ENCODE data around the gene KRT86.
"Not testable (repeated sequence)": the region's sequence is repeated elsewhere in the genome, so short reads cannot be mapped to it uniquely, and the experiment has no call there.

DNA sequence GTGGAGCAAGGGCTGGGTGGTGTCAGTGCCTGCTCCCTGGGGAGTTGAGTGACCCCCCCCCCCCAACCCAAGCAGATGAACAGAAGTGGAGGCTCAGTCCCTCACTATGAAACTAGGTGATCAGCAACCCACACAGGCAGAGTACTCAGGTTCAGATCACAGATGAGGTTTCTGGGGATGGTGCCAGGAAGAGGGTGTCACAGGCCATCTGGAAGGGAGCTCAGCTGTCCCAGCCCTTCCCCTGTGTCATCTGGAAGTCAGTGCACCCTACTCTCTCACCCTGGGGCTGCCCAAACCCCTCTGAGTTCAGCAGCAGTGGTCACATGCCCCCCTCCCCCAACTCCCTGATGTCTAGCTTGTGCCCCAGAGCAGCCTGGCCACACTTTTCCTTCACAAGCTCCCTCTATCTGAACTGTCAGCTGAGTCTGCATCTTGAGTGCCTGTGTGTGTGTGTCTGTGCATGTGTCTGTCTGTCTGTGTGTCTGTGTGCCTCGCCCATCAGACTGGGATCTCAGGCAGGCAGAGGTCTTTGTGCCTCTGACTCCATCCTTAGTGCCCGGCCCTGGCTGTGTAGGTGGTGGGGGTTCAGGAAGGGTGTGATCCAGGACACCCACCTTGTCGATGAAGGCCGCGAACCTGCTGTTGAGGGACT is 16.2 kb downstream of the KRT86 start:
- TF ChIP-seq, protein P1, sequence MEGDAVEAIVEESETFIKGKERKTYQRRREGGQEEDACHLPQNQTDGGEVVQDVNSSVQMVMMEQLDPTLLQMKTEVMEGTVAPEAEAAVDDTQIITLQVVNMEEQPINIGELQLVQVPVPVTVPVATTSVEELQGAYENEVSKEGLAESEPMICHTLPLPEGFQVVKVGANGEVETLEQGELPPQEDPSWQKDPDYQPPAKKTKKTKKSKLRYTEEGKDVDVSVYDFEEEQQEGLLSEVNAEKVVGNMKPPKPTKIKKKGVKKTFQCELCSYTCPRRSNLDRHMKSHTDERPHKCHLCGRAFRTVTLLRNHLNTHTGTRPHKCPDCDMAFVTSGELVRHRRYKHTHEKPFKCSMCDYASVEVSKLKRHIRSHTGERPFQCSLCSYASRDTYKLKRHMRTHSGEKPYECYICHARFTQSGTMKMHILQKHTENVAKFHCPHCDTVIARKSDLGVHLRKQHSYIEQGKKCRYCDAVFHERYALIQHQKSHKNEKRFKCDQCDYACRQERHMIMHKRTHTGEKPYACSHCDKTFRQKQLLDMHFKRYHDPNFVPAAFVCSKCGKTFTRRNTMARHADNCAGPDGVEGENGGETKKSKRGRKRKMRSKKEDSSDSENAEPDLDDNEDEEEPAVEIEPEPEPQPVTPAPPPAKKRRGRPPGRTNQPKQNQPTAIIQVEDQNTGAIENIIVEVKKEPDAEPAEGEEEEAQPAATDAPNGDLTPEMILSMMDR (IDR thresholded peaks at IDR 0.05; ENCODE audit: insufficient read depth, low read length, poor library complexity, severe bottlenecking): not testable (repeated sequence)
- not testable (repeated sequence) for TF ChIP-seq EZH2phosphoT487 (conservative IDR thresholded peaks at IDR 0.05; ENCODE audit: low read length)

All from SU-DHL-6 (cell line).